HG03521 (cell line): ENCODE results near the gene LRMDA.

Source experiments
- ATAC-seq: cut with Tn5 transposase; IDR thresholded peaks from one replicate; pipeline ENCODE4 v1.9.1; 2021; ENCODE audit warnings: mild to moderate bottlenecking, moderate library complexity; ENCODE audit not compliant: unreplicated experiment

LRMDA gene

GRCh38 chr10:76331742-76332141 lies 900.3 kb downstream of the LRMDA start:
- ATAC-seq, result no peak

- no peak for ATAC-seq
Observed at GRCh38 chr10:76333326-76333725, 901.9 kb downstream of the LRMDA start.

GRCh38 chr10:76333796-76334195 lies 902.4 kb downstream of the LRMDA start:
- ATAC-seq, result no peak

- ATAC-seq, result no peak
Observed at GRCh38 chr10:76334255-76334654, 902.8 kb downstream of the LRMDA start.

GRCh38 chr10:76336213-76336963 lies 905.0 kb downstream of the LRMDA start:
- no peak for ATAC-seq

GRCh38 chr10:76337641-76338040 lies 906.2 kb downstream of the LRMDA start:
- no peak for ATAC-seq

GRCh38 chr10:76338187-76338586 lies 906.8 kb downstream of the LRMDA start:
- no peak for ATAC-seq

- ATAC-seq, result no peak
Observed at GRCh38 chr10:76341740-76342139, 910.3 kb downstream of the LRMDA start.

- no peak for ATAC-seq
Observed at GRCh38 chr10:76342996-76343395, 911.6 kb downstream of the LRMDA start.

GRCh38 chr10:76347832-76348231 lies 916.4 kb downstream of the LRMDA start:
- ATAC-seq, result no peak

GRCh38 chr10:76350583-76350982 lies 919.2 kb downstream of the LRMDA start:
- ATAC-seq, result no peak

- ATAC-seq, result no peak
Observed at GRCh38 chr10:76352300-76352699, 920.9 kb downstream of the LRMDA start.

GRCh38 chr10:76353237-76353851 lies 921.9 kb downstream of the LRMDA start:
- no peak for ATAC-seq

GRCh38 chr10:76354212-76354738 lies 922.9 kb downstream of the LRMDA start:
- ATAC-seq, result no peak

- no peak for ATAC-seq
Observed at GRCh38 chr10:76354921-76355320, 923.5 kb downstream of the LRMDA start.

- no peak for ATAC-seq
Observed at GRCh38 chr10:76356557-76356956, 925.1 kb downstream of the LRMDA start.

GRCh38 chr10:76357726-76358415 lies 926.4 kb downstream of the LRMDA start:
- ATAC-seq, result no peak

- no peak for ATAC-seq
Observed at GRCh38 chr10:76358743-76359395, 927.4 kb downstream of the LRMDA start.

GRCh38 chr10:76375761-76376160 lies 944.3 kb downstream of the LRMDA start:
- ATAC-seq, result no peak

GRCh38 chr10:76382381-76382851 lies 951.0 kb downstream of the LRMDA start:
- ATAC-seq, result no peak
